GM21367 (cell line): ENCODE data around the gene ANO2.

Experiments
- ATAC-seq: cut with Tn5 transposase; IDR thresholded peaks from one replicate; pipeline ENCODE4 v1.9.1; 2021; ENCODE audit not compliant: unreplicated experiment

The ANO2 gene

DNA sequence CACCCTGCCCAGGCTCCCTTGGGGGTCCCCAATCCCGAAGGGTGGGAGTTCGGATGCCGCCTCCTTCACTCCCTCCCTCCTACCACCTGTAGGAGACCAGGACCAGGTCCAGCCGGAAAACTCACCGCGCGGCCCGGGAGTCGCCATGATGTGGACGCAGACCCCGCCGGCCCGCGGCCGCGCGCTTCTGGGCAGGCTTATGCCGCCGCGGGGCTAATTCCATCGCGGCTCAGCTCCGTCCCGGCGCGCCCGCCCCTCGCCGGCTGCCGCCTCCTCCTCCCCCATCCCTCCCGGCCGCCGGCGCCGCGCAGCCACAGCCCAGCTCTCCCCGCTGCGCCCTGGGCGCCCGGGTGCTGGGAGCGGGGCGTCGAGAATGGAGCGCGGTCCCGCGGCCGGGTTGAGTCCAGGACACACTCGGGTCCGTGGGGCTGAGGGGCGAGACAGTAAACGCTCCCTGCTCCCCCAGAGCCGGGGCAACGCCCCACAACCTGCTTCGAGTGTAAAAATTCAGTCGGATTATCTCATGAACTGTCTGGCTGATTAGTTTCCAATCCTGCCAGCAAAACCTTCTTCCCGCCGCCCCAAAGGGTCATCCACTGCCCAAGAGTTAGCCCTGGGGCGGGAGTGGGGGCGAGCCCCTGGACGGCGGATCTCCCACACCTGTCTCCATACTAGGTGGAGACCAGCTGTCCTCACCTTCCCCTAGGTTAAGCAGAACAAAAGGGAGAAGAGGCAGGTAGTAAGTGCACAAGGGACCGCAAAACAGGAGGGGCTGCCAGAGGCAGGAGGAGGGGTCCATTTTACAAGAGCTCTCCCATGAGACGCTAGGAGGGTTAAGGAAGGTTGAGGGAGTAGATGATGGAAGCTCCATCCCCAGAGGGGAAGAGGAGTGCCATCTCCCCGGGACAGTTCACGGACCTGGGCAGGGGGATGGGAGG, at the start of gene ANO2:
Gene ANO2 (minus strand): TSS at position 189 of the 938 bp plus-strand sequence. CDS start 42 bp downstream, at position 147.
- no peak for ATAC-seq

DNA sequence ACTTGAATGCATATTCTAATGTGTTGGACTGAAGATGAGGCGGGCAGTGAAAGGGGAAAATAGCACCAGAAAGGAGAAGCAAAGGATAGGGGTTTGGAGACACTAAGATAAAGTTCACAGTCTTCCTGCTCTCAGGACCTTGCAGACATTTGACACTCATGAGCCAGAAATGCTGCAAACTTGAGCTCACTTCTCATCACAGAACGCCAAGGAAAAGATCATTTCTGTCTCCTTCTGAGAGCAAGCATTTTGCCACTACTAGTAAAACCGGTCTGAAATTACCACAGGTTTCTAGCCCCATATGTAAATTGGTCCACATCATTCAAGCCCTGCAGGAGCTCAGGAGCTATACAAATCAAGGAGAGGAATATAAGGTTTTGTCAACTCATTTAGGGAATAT, 44.6 kb upstream of the ANO2 start:
- no peak for ATAC-seq

DNA sequence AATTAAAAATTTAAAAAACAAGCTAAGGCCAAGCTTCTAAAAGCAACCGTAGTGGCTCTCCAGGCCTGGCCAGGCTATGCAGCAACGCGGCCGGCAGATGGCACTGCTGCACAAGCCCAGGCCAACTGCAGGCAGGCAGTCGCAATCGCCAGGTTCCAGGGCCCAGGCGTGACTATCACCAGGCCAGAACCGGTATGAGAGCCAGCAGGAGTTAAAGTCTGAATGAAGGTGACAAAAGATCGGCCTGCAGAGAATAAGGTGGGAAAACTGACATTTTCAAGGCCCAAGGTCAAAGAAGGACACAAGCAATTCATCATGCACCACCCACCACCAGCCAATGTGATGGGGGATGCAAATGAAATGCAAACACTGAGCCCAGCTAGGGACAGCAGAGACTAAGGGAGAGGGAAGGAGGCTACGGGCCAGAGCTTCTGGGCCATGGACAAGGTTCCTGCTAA, 43.6 kb upstream of the ANO2 start:
- peak; percentile 78 for ATAC-seq

DNA sequence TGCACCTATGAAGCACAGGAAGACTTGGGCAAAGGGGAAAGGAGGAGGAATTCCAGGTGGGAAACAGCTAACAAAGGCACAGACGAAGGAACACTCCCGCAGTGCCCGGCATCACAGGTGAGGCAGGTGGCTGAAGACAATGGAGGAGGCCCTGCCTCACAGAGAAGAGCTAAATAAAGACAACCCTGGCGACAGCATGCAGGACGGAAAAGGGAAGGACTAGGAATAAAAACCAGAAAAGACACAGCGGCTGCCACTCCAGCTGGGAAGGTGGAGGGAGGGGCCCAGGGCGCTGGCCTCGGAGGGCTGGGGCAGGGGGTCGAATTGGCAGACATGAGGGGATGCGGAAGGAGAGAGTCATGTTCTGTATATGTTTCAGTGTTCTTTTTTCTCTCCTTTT, 43.0 kb upstream of the ANO2 start:
- no peak for ATAC-seq

DNA sequence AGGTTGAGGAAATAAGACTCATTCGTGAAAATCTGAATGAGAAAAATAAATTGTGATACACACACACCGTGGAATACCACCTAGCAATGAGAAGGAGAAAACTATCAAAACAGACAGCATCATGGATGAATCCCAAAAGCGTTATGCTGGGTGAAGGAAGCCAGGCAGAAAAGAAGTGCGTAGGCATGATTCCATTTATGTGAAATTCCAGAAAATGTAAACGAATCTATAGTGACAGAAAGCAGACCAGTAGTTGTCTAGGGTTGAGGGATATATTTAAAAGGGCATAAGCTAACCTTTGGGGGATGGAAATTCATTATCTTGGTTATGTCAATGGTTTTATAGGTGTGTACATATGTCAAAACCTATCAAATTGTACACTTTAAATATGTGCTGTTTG, 42.5 kb upstream of the ANO2 start:
- no peak for ATAC-seq

DNA sequence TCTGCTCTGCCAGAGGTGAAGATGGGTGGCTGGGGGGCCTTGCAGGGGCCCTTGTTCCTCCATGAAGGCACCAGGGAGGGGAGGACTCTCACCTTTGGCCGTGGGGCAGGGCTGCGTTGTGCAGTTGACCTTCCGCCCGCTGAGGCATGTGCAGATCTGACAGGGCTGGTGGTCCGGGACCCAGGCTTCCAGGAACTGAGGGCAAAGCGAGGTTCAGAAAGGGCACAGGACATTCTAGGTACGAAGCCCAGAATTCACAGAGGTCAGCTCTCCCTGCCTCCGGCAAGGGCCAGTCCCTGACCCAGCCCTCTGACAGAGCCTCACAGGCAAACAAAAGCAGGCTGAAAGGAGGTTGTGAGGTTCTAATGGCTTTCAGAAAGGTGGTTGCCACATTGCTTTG, 40.4 kb upstream of the ANO2 start:
- ATAC-seq, result no peak

DNA sequence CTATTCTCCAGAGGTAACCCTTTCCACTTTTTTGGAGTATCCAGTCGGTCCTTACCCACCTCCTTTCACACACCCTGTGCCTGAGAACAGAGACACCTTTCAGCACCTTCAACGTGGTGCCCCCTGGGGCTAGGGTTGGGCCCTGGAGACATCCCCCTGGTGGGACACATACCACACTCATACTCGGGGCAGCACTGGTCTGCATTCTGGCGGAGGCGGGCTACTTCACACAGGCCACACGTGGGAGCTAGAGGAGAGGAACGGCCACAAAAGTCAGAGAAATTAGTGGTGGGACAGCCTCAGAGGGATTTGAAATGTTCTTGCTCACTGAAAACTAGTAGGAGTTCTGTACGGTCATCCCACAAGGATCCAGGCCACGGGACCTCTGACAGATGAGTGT, 39.8 kb upstream of the ANO2 start:
- ATAC-seq, result no peak

DNA sequence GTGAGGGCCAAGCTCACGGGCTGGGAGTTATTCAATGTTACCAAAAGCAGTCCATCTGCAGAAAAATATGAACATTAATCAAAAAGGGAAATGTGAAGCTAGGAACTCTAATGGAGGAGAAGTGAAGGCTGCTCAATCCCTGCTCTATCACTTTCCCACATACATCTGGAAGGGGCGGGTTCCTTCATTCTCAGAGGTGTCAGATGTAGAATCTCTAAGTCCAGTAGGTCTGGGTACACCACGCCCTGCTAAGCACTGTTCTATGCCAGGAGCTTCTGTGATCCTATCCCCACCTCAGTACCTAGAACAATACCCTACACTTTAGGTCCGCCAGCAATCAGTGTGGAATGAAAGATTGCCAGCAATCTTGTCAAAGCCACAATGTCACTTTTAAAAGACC, 37.0 kb upstream of the ANO2 start:
- ATAC-seq, result no peak

DNA sequence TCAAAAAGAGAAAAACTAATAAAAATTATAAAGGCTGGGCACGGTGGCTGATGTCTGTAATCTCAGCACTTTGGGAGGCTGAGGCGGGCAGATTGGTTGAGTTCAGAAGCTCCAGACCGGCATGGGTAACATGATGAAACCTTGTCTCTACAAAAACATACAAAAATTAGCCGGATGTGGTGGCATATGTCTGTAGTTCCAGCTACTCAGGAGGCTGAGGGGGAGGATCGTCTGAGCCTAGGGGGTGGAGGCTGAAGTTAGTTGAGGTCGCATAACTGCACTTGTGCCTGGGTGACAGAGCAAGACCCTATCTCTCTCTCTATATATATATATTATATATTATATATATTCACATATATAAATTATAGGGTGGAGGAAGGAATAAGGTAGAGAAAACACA, 32.5 kb upstream of the ANO2 start:
- no peak for ATAC-seq

DNA sequence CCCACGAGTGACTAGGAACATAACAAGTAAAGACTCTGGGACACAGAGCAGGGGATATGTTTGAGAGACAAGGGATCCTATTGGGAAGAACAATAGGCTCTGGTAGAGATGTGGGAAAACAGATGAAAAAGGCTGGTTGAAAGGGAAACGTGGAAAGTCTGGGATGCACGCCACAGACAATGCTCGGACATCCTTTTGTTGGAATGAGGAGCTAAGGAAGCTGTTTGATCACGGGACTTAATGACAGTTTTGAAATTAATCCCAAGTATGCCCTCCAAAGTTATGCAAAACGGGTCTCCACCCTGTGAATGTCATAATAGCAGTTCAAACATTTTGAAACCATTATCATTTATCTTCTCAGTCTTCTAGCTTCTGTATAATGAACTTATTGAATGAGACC, 31.7 kb upstream of the ANO2 start:
- ATAC-seq, result no peak

DNA sequence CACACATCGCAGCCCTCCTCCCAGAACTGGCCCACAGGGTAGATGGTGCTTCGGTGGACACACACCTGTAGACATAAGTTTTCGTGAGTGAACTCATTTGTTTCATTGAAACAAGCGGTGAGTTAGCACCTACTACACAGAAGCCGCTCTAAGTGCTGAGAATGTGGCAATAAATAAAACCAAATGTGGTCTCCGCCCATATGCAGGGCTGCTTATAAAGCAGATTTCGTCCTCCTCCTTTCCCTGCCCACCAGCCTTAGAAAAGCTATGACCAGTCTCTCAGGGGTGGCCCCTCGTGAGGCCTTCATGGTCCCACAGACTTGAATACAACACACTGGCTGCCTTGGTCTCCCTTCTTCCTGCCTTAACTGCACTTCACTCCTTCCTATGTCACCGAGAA, 31.1 kb upstream of the ANO2 start:
- no peak for ATAC-seq

DNA sequence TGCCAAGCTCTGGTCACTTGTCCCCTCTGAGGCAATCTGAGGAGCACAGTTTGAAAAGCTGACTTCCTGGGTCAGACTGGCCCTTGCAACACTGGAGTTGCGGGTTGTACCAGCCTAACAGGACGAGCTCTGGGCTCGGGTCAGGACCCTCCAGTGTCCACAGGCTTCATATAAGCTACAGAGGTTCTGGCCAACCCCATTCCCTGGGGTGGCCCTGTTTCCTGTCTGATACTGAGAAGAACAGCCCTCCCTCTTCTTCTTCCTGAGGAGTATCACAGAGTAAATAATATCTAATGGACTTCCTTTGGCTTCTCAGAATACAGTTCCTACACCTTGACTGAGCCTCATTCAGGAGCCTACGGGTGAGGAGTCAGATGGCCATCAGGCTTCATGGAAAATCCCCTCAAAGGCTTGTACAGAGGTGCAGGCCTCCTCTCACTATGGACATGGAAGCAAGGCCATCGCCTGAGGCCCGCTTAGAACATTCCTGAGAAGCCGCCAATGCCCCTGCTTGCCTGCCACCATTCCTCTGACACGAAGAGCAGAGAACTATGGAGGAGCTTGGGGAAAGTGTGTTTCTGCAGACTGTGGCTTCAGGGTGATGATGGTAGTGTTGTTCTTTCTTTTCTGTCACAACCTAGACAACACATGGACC, 28.5 kb upstream of the ANO2 start:
- ATAC-seq, result no peak

DNA sequence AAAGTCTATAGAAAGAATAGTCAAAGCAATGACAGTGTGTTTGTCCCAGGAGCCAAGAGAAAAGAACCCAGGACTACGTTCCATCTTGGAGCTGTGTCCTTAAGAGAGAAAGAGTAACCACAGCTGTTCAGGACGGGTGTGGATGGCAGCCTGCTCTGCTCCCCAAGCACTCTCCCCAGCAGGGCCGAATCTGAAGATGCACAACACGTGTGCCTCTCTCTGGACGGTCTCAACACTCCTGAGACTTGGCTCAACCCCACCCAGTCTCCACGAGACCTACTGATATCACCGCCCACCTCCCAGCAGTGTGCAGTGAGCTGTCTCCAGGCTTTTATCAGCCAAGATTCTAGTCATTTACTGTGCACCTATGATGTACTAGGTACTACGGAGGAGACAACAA, 27.3 kb upstream of the ANO2 start:
- ATAC-seq, result no peak

DNA sequence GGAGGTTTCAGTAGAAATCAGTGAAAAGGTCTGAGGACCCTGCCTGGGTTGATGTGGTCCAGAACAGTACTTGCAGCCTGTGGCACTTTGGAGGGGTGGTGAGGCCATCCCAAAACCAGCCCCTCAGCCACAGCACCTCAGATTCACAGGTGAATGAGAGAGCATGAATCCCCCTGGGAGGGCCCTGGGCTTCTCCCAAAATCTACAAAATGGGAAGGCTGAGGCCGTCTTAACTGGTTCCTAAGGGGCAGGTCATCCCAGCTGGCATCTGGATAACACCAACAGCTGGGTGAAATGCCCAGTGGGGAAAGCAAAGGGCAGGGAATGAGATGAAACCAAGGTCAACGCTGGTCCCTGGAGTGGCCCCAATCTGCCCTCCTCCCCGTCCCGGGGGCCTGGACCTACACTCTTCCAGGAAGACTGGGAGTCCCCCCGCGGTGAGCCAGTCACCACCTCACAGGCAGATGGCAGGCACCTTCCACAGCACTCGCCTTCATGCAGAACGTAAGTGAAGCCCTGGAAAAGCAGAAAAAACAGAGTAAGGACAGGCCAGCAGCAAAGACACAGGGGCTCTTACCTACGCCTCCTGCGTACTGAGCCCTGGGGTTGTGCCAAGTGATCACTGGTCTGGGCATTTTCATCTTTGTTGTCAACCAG, 26.3 kb upstream of the ANO2 start:
- no peak for ATAC-seq

DNA sequence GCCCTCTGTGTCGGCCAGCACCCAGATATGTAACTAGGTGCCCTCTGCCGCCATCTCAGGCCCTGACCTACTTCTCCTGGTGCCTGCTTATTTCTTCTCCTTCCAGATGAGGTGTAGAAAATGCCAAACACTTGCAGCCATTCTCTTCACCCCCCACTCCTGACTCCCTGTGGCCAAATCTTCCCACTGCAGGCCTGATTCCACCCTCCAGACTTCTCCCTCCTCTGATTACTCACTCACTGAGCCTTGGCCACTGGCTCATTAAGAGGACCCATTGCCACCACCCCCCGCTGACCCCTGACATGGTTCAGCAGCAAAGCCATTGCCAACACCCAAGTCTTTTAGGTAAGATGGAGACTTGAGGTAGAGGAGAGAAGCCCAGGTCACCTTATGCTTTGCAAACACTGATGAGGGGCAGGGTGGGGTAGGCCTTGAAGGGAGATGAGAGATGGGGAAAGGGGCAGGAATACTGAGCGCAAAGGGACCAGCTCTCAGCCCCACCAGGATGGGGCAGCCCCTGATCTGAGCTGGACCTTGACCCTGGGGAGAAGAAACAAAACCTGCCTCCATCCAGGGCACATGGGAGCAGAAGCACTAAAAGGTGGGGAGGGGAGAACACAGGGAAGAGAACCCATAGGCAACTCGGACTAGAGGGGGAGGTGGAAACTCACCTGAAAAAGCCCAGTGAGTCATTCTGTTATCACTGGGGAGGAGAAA, 25.1 kb upstream of the ANO2 start:
- no peak for ATAC-seq

DNA sequence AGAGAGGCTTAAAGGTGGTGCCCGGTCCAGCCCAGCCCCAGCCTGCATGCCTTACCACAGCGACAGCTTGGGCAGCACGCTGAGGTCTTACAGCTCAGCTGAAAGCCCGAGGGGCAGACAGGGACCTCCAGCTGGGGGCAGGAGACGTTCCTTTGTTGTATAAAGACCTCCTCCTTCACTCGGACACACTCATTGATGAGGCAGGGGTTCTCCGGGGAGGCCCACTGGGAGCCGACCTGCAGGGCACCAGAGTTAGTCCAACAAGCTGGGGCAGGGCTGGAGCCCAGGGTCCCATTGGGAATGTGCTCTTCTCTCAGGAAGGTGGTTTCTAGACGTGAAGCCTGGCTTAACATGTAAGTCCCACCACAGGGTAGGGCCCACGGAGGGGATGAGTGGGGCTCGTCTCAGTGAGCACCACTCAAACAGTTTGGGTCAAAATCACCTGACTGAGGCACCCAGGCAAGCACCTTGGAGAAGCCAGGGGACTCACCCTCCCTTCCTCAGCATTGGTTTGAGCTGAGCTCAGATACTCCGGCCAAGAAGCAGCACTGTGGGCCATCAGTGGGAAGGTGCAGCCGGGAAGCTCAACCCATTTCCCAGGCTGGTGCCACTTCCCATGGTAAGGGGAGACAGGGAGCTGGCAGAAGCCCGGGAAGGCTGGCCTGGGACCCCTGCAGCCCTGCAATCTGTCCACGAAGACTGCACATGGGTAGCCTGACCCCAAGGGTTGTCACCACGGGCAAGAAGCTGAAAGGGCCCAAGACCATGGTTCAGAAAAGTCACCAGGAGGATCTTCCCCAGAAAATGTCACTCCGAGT, 24.3 kb upstream of the ANO2 start:
- no peak for ATAC-seq

DNA sequence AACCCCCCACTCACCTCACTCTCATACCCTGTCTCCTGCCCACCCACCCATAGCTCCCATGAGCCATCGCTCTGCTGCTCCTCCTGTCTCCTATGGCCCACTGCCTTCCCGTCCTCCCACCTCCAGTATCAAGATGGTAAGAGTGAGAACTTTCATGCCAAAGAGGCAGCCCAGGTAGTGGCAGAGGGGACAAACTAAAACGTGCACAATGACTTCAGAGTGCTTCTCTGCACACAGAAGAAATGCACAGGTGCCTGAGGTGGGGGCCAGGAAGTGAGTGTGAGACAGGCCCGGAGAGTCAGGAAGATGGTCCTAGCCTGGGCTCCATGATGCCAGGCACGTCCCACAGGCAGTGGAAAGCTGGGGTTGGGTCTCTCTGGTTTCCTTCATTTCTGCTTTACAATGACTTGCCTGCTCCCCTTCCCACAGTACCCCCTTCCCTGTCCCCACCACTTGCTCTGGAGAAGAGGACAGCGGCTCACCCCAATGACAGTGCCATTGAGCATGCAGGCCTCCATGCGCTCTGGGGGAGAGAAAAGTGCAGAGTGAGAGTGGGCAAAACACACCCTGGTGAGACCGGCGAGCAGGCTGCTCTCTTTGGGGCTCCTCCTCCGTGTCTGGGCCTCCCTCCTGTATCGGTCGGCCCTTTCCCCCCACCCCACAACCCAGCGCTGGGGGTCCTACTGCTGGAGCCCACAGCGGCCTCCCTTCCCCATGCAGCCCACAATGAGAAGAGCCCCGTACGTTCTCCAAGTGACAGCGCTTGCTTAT, 22.8 kb upstream of the ANO2 start:
- no peak for ATAC-seq

DNA sequence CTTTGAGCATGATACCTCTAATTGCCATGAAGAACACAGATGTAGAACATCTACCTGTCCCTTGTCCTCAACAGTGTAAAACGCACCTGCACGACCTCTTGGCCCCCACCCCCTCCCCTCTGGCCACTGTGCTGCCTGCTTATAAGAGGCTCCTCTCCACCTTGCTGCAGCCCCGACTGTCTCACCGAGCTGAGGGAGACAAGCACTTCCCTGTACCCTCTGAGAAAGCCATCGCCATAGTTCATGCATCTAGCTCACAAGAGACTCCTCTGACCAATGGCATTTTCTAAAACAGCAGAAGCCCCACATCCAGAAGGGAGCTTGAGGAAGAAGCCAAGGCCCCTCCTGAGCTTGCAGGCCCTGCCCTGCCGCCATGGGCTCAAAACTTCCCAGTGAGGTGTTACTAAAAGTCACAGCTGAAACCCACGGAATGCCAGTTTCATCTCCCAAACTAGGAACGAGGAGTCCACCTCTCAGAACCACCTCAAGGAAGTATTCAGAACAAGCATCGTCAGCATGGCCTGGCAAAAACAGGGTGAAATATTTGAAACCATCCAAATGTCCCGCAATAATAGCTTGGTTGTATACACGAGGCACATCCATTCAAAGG, 21.5 kb upstream of the ANO2 start:
- ATAC-seq, result no peak

DNA sequence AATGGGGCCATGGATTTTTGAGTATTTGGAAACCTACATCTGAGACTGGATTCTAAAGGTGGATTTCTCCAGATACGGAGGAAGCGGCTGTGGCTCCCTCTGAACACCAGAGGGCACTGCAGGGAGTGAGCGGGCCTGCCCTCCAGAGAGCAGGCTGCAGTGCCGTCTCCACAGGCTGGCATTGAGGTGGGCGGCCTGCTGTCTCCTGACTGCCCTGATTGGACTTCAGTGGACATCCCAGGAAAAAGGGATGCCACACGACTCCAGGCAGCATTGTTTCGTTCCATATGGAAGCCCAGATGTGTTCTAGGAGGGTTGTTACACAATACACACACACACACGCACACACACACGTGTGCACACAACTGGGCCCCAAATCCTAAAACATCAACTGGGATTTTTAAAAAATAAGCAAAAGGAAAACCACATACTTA, 20.9 kb upstream of the ANO2 start:
- no peak for ATAC-seq
